ENCODE data around the gene OPN4. TPM values are rescaled to one million over a fixed set of nuclear protein-coding genes. Genes with fewer than 3 reads are reported as not detected.

The OPN4 gene
- total RNA-seq, 1 donor from 2014 or later: not detected

DNA sequence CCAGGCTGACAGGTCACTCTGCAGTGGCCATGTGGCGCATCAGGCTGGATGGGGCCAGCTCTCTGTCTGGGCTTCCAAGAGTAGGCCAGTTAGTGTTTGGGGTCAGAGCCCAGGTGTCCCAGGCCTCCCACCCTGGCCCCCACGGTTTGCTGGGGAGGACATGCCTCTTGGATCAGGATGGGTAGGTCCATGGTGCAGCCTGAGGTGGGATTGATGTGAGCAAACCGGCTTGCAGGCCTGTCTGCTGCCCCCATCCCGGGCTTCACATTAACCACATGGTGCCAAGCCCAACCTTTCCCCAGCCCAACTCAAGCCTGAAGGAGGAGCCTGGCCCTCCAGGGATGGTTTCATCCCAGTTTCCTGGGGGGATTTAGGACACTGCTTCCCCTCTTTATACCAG is 53.2 kb downstream of the OPN4 start:
- H3K36me3 Mint-ChIP-seq (ENCODE audit: low read depth): no peaks in the 10 kb centered on the region
- no peak for DNase-seq (ENCODE audit: low spot score)
- H3K4me3 Mint-ChIP-seq (ENCODE audit: low read depth): no peak overlapping the region
- intact Hi-C loops (cut with micrococcal nuclease): no loop called here
- H3K9me3 Mint-ChIP-seq: no peaks in the 10 kb centered on the region
- H3K27me3 Mint-ChIP-seq (ENCODE audit: low read depth): no peaks in the 10 kb centered on the region
- H3K27ac Mint-ChIP-seq: no peak overlapping the region
- peaks cover 10% of the 10 kb centered on the region for H3K4me1 Mint-ChIP-seq (ENCODE audit: low read depth)

GRCh38 chr10:86708068-86708782 is 53.9 kb downstream of the OPN4 start:
- H3K27me3 Mint-ChIP-seq (ENCODE audit: low read depth): no peaks in the 10 kb centered on the region
- intact Hi-C loops (cut with micrococcal nuclease): no loop called here
- no peak overlapping the region for H3K27ac Mint-ChIP-seq
- H3K36me3 Mint-ChIP-seq (ENCODE audit: low read depth): no peaks in the 10 kb centered on the region
- H3K4me3 Mint-ChIP-seq (ENCODE audit: low read depth): no peak overlapping the region
- DNase-seq (ENCODE audit: low spot score): no peak
- no peaks in the 10 kb centered on the region for H3K9me3 Mint-ChIP-seq
- H3K4me1 Mint-ChIP-seq (ENCODE audit: low read depth): peaks cover 10% of the 10 kb centered on the region

GRCh38 chr10:86708783-86709380 is 54.5 kb downstream of the OPN4 start:
- Mint-ChIP-seq H3K4me3 (ENCODE audit: low read depth) (no peak overlapping the region), H3K9me3 (no peaks in the 10 kb centered on the region), H3K4me1 (ENCODE audit: low read depth) (peaks cover 10% of the 10 kb centered on the region), H3K27me3 (ENCODE audit: low read depth) (no peaks in the 10 kb centered on the region), H3K36me3 (ENCODE audit: low read depth) (no peaks in the 10 kb centered on the region), H3K27ac (no peak overlapping the region)
- DNase-seq (ENCODE audit: low spot score): no peak
- intact Hi-C loops (cut with micrococcal nuclease): no loop called here

DNA sequence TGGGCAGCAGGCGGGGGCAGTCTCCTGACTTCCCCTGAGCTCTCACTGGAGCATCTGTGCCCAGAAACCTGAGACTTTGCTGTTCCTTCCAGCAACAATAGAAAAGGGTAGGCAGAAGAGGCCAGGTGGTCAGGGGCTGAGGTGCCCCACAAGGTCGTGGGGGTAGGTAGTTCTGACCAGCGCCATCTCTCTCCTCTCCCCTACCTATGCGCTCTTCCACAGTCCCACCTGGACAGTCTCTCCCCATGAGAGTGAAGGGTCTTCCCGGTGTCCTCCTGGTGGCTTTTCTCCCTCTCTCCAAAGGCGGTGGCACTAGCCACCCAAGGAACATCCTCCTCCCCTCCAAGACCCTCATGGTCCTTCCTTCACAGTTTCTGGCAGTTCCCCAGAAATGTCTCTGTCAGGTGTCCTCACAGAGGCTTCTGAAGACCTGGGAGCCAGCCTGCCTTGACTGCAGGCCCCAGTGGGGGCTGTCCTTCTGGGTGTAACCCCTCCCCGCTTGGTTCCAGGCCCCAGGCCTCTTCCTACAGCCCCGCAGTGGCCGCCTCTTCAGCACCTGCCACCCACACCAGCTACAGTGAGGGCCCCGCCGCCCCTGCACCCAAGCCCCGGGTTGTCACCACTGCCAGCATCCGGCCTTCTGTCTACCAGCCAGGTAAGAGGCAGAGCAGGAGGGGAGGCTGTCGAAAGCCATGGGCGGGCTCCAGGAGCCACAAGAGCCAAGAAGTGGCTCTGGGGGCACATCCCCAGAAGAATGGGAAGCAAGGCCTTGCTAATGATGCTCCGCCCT is 55.2 kb downstream of the OPN4 start:
- intact Hi-C loops (cut with micrococcal nuclease): loop anchor here (2.0 to 5.0 kb wide), 2 partner anchors 179 to 253 kb away; no protein-coding TSS in a partner anchor
- no peaks in the 10 kb centered on the region for H3K9me3 Mint-ChIP-seq
- DNase-seq (ENCODE audit: low spot score): no peak
- H3K4me3 Mint-ChIP-seq (ENCODE audit: low read depth): peak overlapping the region; percentile 82
- H3K4me1 Mint-ChIP-seq (ENCODE audit: low read depth): peaks cover 10% of the 10 kb centered on the region
- H3K36me3 Mint-ChIP-seq (ENCODE audit: low read depth): no peaks in the 10 kb centered on the region
- peak overlapping the region; percentile 82 for H3K27ac Mint-ChIP-seq
- no peaks in the 10 kb centered on the region for H3K27me3 Mint-ChIP-seq (ENCODE audit: low read depth)

DNA sequence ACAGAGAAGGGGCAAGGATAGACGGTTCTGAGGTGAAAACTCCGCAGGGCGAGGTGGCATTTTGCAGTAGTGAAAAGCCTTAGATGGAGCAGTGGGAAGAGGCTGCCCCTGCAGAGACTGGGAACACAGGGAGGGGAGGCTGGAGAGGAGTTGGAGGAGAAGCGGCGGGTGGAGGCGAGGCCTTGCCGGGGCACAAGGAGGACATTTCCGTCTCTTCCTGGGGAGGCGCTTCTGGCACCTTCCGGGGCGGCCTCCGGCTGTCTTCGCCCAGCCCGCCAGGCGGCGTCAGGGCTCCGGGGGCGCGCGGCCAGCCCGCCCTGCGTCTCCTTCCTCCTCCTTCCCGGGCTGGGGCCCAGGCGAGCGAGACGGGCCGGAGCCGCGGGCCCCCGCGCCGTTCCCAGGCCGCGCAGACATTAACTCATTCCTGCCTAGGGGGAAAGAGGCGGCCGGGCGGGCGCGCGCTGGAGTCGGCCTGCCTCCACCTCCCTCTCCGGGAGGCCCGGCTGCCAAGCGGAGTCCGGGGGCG is 56.7 kb downstream of the OPN4 start:
- peak; percentile 81 for DNase-seq (ENCODE audit: low spot score)
- Mint-ChIP-seq H3K9me3 (no peaks in the 10 kb centered on the region), H3K27me3 (ENCODE audit: low read depth) (no peaks in the 10 kb centered on the region), H3K27ac (peak overlapping the region; percentile 95), H3K36me3 (ENCODE audit: low read depth) (no peaks in the 10 kb centered on the region), H3K4me1 (ENCODE audit: low read depth) (peaks cover 10% of the 10 kb centered on the region), H3K4me3 (ENCODE audit: low read depth) (peak overlapping the region; percentile 82)
- intact Hi-C loops (cut with micrococcal nuclease): loop anchor here (1.0 to 5.0 kb wide), 3 partner anchors 45 to 251 kb away; partner anchors contain the start of gene BMPR1A

- no peaks in the 10 kb centered on the region for H3K36me3 Mint-ChIP-seq (ENCODE audit: low read depth)
- H3K4me3 Mint-ChIP-seq (ENCODE audit: low read depth): peak overlapping the region; percentile 81
- no peaks in the 10 kb centered on the region for H3K27me3 Mint-ChIP-seq (ENCODE audit: low read depth)
- peak overlapping the region; percentile 77 for H3K27ac Mint-ChIP-seq
- H3K9me3 Mint-ChIP-seq: no peaks in the 10 kb centered on the region
- intact Hi-C loops (cut with micrococcal nuclease): loop anchor here (1.0 to 5.0 kb wide), 3 partner anchors 45 to 251 kb away; partner anchors contain the start of gene BMPR1A
- H3K4me1 Mint-ChIP-seq (ENCODE audit: low read depth): peaks cover 10% of the 10 kb centered on the region
- DNase-seq (ENCODE audit: low spot score): peak; percentile 55
These were observed 57.4 kb downstream of the OPN4 start for GRCh38 chr10:86711513-86712316.

- Mint-ChIP-seq H3K4me3 (ENCODE audit: low read depth) (peak overlapping the region; percentile 81), H3K27me3 (ENCODE audit: low read depth) (no peaks in the 10 kb centered on the region), H3K9me3 (no peaks in the 10 kb centered on the region), H3K27ac (peak overlapping the region; percentile 77), H3K4me1 (ENCODE audit: low read depth) (peaks cover 10% of the 10 kb centered on the region), H3K36me3 (ENCODE audit: low read depth) (no peaks in the 10 kb centered on the region)
- no peak for DNase-seq (ENCODE audit: low spot score)
- intact Hi-C loops (cut with micrococcal nuclease): loop anchor here (5.0 kb wide), 1 partner anchor 250 kb away; no protein-coding TSS in a partner anchor
These were observed 58.0 kb downstream of the OPN4 start for GRCh38 chr10:86712317-86712707.

GRCh38 chr10:86715156-86715795 is 60.9 kb downstream of the OPN4 start:
- Mint-ChIP-seq H3K4me1 (ENCODE audit: low read depth) (peaks cover 8% of the 10 kb centered on the region), H3K4me3 (ENCODE audit: low read depth) (no peak overlapping the region), H3K27me3 (ENCODE audit: low read depth) (peaks cover 4% of the 10 kb centered on the region), H3K9me3 (no peaks in the 10 kb centered on the region), H3K27ac (no peak overlapping the region), H3K36me3 (ENCODE audit: low read depth) (no peaks in the 10 kb centered on the region)
- no peak for DNase-seq (ENCODE audit: low spot score)
- intact Hi-C loops (cut with micrococcal nuclease): no loop called here

GRCh38 chr10:86715836-86716235 is 61.5 kb downstream of the OPN4 start:
- DNase-seq (ENCODE audit: low spot score): no peak
- no peak overlapping the region for H3K4me3 Mint-ChIP-seq (ENCODE audit: low read depth)
- H3K4me1 Mint-ChIP-seq (ENCODE audit: low read depth): peaks cover 4% of the 10 kb centered on the region
- no peaks in the 10 kb centered on the region for H3K9me3 Mint-ChIP-seq
- H3K27ac Mint-ChIP-seq: no peak overlapping the region
- H3K27me3 Mint-ChIP-seq (ENCODE audit: low read depth): peaks cover 6% of the 10 kb centered on the region
- H3K36me3 Mint-ChIP-seq (ENCODE audit: low read depth): no peaks in the 10 kb centered on the region
- intact Hi-C loops (cut with micrococcal nuclease): no loop called here

Data from activated T-helper 2 cell treated with anti-CD3 and anti-CD28 coated beads, Interferon-gamma antibody, Interleukin-2, Interleukin-4, amounts not matched to agents 10 μg/mL and 5 μg/mL and 100 μg/mL, durations not matched to agents 14 hours and 24 hours and 36 hours (primary cell).